H1 (cell line): ENCODE data around the gene ASH1L. TPM values are rescaled to one million over a fixed set of nuclear protein-coding genes. Genes with fewer than 3 reads are reported as not detected.

Experiments used
- CTCF ChIA-PET: fragments of 300-600 bp; sonication (Branson Sonifier 250); formaldehyde crosslinking; loops from one replicate; lab custom pipeline; 2021; ENCODE audit not compliant: partially characterized antibody; lab: Charles Lee
- POLR2A ChIA-PET: fragments of 300-600 bp; sonication (Branson Sonifier 250); formaldehyde crosslinking; loops from one replicate; lab custom pipeline; 2021; ENCODE audit warnings: inconsistent platforms; ENCODE audit not compliant: partially characterized antibody; lab: Charles Lee
- DNase-seq, 2 experiments: peaks; one replicate each; pipeline versions ENCODE4 v3.0.0 to v3.0.0-alpha.2; 2010 to 2022; ENCODE audit warnings: low spot score in 2 of 2, low read depth in 1 of 2, mixed read lengths in 1 of 2
- FAIRE-seq: peaks from 2 replicates; lab custom pipeline; 2011; peaks lifted over from hg19 to GRCh38; lab: Jason Lieb, UNC
- H2AFZ ChIP-seq: 2 replicates; pipeline ENCODE4 v1.8.1; 2012; ENCODE audit warnings: low read length, inconsistent platforms
- H2AK5ac ChIP-seq: 2 replicates; pipeline ENCODE4 v1.6.1; 2013; ENCODE audit warnings: low read depth, low read length
- H2BK120ac ChIP-seq: replicated peaks from 2 replicates; pipeline ENCODE3; 2013; ENCODE audit warnings: low read depth, low read length, inconsistent platforms
- H2BK12ac ChIP-seq: 2 replicates; pipeline ENCODE4 v1.6.1; 2013; ENCODE audit warnings: low read depth, low read length
- H2BK15ac ChIP-seq: 2 replicates; pipeline ENCODE4 v1.6.1; 2013; ENCODE audit warnings: low read length
- H2BK20ac ChIP-seq: 2 replicates; pipeline ENCODE4 v1.6.1; 2013; ENCODE audit warnings: low read length
- H2BK5ac ChIP-seq: 2 replicates; pipeline ENCODE4 v1.6.1; 2013; ENCODE audit warnings: low read depth, low read length
- H3K14ac ChIP-seq: 2 replicates; pipeline ENCODE4 v1.6.1; 2013; ENCODE audit warnings: inconsistent platforms; ENCODE audit not compliant: insufficient read length
- H3K18ac ChIP-seq: 2 replicates; pipeline ENCODE4 v1.6.1; 2013; ENCODE audit warnings: low read length; ENCODE audit errors: extremely low read depth
- H3K23ac ChIP-seq: 2 replicates; pipeline ENCODE4 v1.6.1; 2013; ENCODE audit warnings: inconsistent platforms; ENCODE audit not compliant: insufficient read length
- H3K23me2 ChIP-seq: 2 replicates; pipeline ENCODE4 v1.6.1; 2013; ENCODE audit warnings: low read depth, low read length
- H3K27ac ChIP-seq: 2 replicates; pipeline ENCODE4 v1.6.1; 2011; ENCODE audit warnings: low read depth, low read length, inconsistent platforms
- H3K27me3 ChIP-seq, 4 experiments: replicated peaks in 1 of 4; 1 replicate in 1 of 4; 2 replicates in 3 of 4; pipeline versions ENCODE4 v1.6.1 to v1.8.1; 2011 to 2013; ENCODE audit warnings: low read length in 3 of 4, mild to moderate bottlenecking in 3 of 4, inconsistent platforms in 2 of 4, mixed read lengths in 2 of 4, moderate library complexity in 1 of 4; ENCODE audit not compliant: control insufficient read depth in 3 of 4, insufficient read depth in 3 of 4; ENCODE audit errors: extremely low read depth in 1 of 4
- H3K36me3 ChIP-seq, 4 experiments: 2 replicates each; pipeline versions ENCODE4 v1.6.1 to v1.8.1; 2011 to 2013; ENCODE audit warnings: mild to moderate bottlenecking in 4 of 4, low read length in 3 of 4, moderate library complexity in 2 of 4, control low read depth in 1 of 4, inconsistent platforms in 1 of 4; ENCODE audit not compliant: insufficient read depth in 4 of 4, control insufficient read depth in 2 of 4
- H3K4ac ChIP-seq: replicated peaks from 2 replicates; pipeline ENCODE3; 2013; ENCODE audit warnings: low read length, low read depth, mixed read lengths, inconsistent platforms; ENCODE audit not compliant: insufficient read length
- H3K4me1 ChIP-seq, 4 experiments: replicated peaks in 1 of 4; 1 replicate in 1 of 4; 2 replicates in 3 of 4; pipeline versions ENCODE4 v1.6.1 to v1.8.1; 2011 to 2013; ENCODE audit warnings: low read length in 3 of 4, inconsistent platforms in 2 of 4, mixed read lengths in 1 of 4; ENCODE audit not compliant: insufficient read depth in 4 of 4, control insufficient read depth in 3 of 4
- H3K4me2 ChIP-seq, 2 experiments: 2 replicates each; pipeline versions ENCODE4 v1.6.1 to v1.8.1; 2011 to 2013; ENCODE audit warnings: low read depth in 2 of 2, low read length in 2 of 2, control low read depth in 1 of 2, inconsistent platforms in 1 of 2, mild to moderate bottlenecking in 1 of 2; ENCODE audit not compliant: insufficient read depth in 1 of 2
- H3K4me3 ChIP-seq, 4 experiments: fragments of 200-600, 300-600 bp in 1 of 4; sonication (generic), shearing (Covaris generic), sonication (Bioruptor Twin) in 1 of 4; 2 replicates each; pipeline versions ENCODE4 v1.5.1 to v1.8.1; 2011 to 2016; ENCODE audit warnings: low read length in 4 of 4, low read depth in 3 of 4, control low read depth in 2 of 4, inconsistent platforms in 2 of 4, mild to moderate bottlenecking in 2 of 4, mixed read lengths in 1 of 4, moderate library complexity in 1 of 4; ENCODE audit not compliant: insufficient read depth in 2 of 4; ENCODE audit errors: extremely low read depth in 1 of 4
- H3K56ac ChIP-seq: replicated peaks from 2 replicates; pipeline ENCODE3; 2013; ENCODE audit warnings: low read depth, mild to moderate bottlenecking, mixed read lengths, low read length, inconsistent platforms; ENCODE audit not compliant: insufficient read length
- H3K79me1 ChIP-seq: 2 replicates; pipeline ENCODE4 v1.6.1; 2013; ENCODE audit warnings: low read depth, low read length, control low read depth
- H3K79me2 ChIP-seq, 2 experiments: 2 replicates each; pipeline versions ENCODE4 v1.6.1 to v1.8.1; 2012 to 2013; ENCODE audit warnings: low read length in 2 of 2, mild to moderate bottlenecking in 2 of 2, inconsistent platforms in 1 of 2; ENCODE audit not compliant: insufficient read depth in 2 of 2, control insufficient read depth in 1 of 2
- H3K9ac ChIP-seq, 4 experiments: replicated peaks in 1 of 4; 1 replicate in 1 of 4; 2 replicates in 3 of 4; pipeline versions ENCODE4 v1.6.1 to v1.8.1; 2011 to 2013; ENCODE audit warnings: low read depth in 3 of 4, low read length in 3 of 4, control low read depth in 2 of 4, mild to moderate bottlenecking in 2 of 4, moderate library complexity in 2 of 4, inconsistent platforms in 1 of 4; ENCODE audit errors: extremely low read depth in 1 of 4
- H3K9me3 ChIP-seq, 2 experiments: 2 replicates each; pipeline versions ENCODE4 v1.6.1 to v1.8.1; 2012 to 2013; ENCODE audit warnings: mild to moderate bottlenecking in 2 of 2, moderate library complexity in 2 of 2, control low read depth in 1 of 2, inconsistent platforms in 1 of 2, low read depth in 1 of 2, low read length in 1 of 2, mixed read lengths in 1 of 2; ENCODE audit not compliant: insufficient read depth in 2 of 2
- H4K20me1 ChIP-seq, 2 experiments: replicated peaks in 1 of 2; 2 replicates each; pipeline versions ENCODE3 to v1.8.1; 2011 to 2013; ENCODE audit warnings: inconsistent platforms in 2 of 2, low read length in 2 of 2, mild to moderate bottlenecking in 1 of 2; ENCODE audit not compliant: insufficient read depth in 2 of 2, control insufficient read depth in 1 of 2
- H4K5ac ChIP-seq: 2 replicates; pipeline ENCODE4 v1.6.1; 2013; ENCODE audit warnings: low read length, low read depth, mixed read lengths, inconsistent platforms; ENCODE audit not compliant: insufficient read length
- H4K8ac ChIP-seq: 2 replicates; pipeline ENCODE4 v1.8.0; 2013; ENCODE audit warnings: mild to moderate bottlenecking, moderate library complexity, low read length, inconsistent platforms; ENCODE audit not compliant: insufficient read depth; ENCODE audit errors: extremely low read depth
- H4K91ac ChIP-seq: replicated peaks from 2 replicates; pipeline ENCODE3; 2013; ENCODE audit warnings: low read length, mixed read lengths, inconsistent platforms; ENCODE audit not compliant: insufficient read length
- BCL11A ChIP-seq, 2 experiments: IDR thresholded peaks; one replicate each; pipeline ENCODE4 v1.6.1; 2011; ENCODE audit warnings: low read depth in 2 of 2, low read length in 2 of 2, mild to moderate bottlenecking in 2 of 2
- CEBPB ChIP-seq: IDR thresholded peaks from 2 replicates; pipeline ENCODE4 v1.6.1; 2012; ENCODE audit warnings: low read depth, low read length
- WGBS, 2 experiments: shearing (Covaris generic) in 1 of 2; methylation state at CpG; one replicate each; pipeline versions ENCODE4 v1.1.6 to v1.1.7; 2013 to 2015; ENCODE audit warnings: low lambda C conversion rate in 2 of 2, mixed read lengths in 2 of 2, inconsistent platforms in 1 of 2, low coverage in 1 of 2, missing lambda C conversion rate in 1 of 2; ENCODE audit not compliant: insufficient replicate concordance in 2 of 2, insufficient coverage in 1 of 2, insufficient read length in 1 of 2; ENCODE audit errors: extremely low coverage in 1 of 2, missing lambda C conversion rate in 1 of 2; 5-methylcytosine and 5-hydroxymethylcytosine counted together
- polyA plus RNA-seq, 7 experiments: library from polyadenylated mRNA; depleted of rRNA in 3 of 7; stranded (reverse) in 5 of 7; unstranded in 2 of 7; fragments of >200 nt in 5 of 7; fragments of 200-250 nt in 2 of 7; gene quantifications; 1 replicate in 5 of 7; 2 replicates in 1 of 7; 4 replicates in 1 of 7; pipeline versions ENCODE4 v1.2.1 to v1.2.3, GENCODE V29; 2011 to 2013; ENCODE audit warnings: missing spikeins in 2 of 7, mixed read lengths in 2 of 7
- total RNA-seq: library from RNA; stranded (reverse); fragmentation: NEBNext Ultra II Directional; extraction: Animal tissue kit (Norgen Biotek cat#: 25700); gene quantifications from 2 replicates; pipeline ENCODE4 v1.2.1, GENCODE V29; 2021

The ASH1L gene
- total and polyA plus RNA-seq, 2 of the 8 experiments (the other 6 are each of a cell fraction or from before 2014, with no cell fraction given), result 7.5 to 27.6 TPM

- Histone ChIP-seq H3K9ac (no peak overlapping the region), H3K4me3 (no peak overlapping the region), H4K20me1 (no peaks in the 10 kb centered on the region), H3K27me3 (no peaks in the 10 kb centered on the region), H4K91ac (no peak overlapping the region), H2BK120ac (no peak overlapping the region), H2AFZ (no peak overlapping the region), H2AK5ac (no peak overlapping the region), H4K5ac (no peak overlapping the region), H2BK20ac (no peak overlapping the region), H3K18ac (no peak overlapping the region), H3K79me1 (no peaks in the 10 kb centered on the region), H3K36me3 (peaks cover 0 to 20% (median 3%) of the 10 kb centered on the region in 4 experiments; a peak in 3 of 8 replicates), H2BK12ac (no peak overlapping the region), H3K4ac (no peak overlapping the region), H2BK5ac (no peak overlapping the region), H3K79me2 (no peaks in the 10 kb centered on the region; a peak in 1 of 4 replicates), H4K8ac (no peak overlapping the region), H3K56ac (no peak overlapping the region), H3K9me3 (peaks cover 11 to 16% of the 10 kb centered on the region in 2 experiments), H3K23me2 (no peaks in the 10 kb centered on the region), H3K23ac (no peak overlapping the region), H3K4me1 (no peaks in the 10 kb centered on the region)
- ChIA-PET CTCF (interaction anchor here (1.1 kb wide), 1 partner anchor 120 kb away, joined by 3 read pairs; no protein-coding TSS in a partner anchor), POLR2A (interaction anchor here (0.8 kb wide), 1 partner anchor 27 kb away, joined by 3 read pairs; no protein-coding TSS in a partner anchor)
- DNase-seq, result no peak
- no peak for FAIRE-seq
- TF ChIP-seq BCL11A (IDR thresholded peaks at IDR 0.05; ENCODE audit: low read depth in 2 of 2, low read length in 2 of 2), result no peak
- TF ChIP-seq CEBPB, result no peak
- TF ChIP-seq, all 59 proteins: peak for 0
- no peak overlapping the region for H3K27ac ChIP-seq
- no peak overlapping the region for H2BK15ac ChIP-seq
- H3K14ac ChIP-seq, result no peak overlapping the region
- 90% methylated on average over 2 of the region's 2 CpGs; no CpG with 5 or more reads in 1 of the 2 experiments for WGBS, 2 experiments
- no peak overlapping the region for H3K4me2 ChIP-seq
These were observed 90.0 kb downstream of the ASH1L start for GRCh38 chr1:155472491-155473083.
